ENCODE measurements around the gene AKT2. TPM values are rescaled to one million over a fixed set of nuclear protein-coding genes. Genes with fewer than 3 reads are reported as not detected.

AKT2 gene
- total and polyA plus RNA-seq, 4 donors = 24.8 to 131 (median 89.3) TPM

DNA sequence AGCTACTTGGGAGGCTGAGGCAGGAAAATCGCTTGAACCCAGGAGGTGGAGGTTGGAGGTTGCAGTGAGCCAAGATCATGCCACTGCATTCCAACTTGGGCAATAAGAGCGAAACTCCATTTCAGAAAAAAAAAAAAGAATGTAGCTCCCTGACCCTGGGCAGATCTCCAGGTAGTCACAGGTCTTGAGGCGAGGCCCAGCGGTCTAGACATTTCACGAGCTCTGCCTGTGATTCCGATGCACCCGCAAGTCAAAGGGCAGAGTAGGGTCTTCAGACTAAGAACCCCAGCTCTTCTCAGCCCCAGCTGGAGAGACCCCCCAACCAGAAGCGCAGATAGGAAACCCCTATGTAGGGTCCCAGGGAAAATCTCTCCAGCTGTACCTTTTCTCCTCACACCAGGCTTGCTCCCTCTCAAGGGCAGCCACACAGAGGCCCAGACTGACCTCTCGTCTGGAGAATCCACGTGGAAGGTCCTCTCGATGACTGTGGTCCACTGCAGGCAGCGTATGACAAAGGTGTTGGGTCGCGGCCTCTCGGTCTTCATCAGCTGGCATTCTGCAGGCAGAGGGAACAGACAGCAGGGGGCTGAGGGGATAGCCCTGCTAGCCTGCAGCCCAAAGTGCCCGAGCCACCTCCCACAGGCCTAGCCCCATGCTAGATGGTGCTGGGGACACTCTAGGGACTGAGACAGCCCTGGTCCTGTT lies 30.3 kb downstream of the AKT2 start:
- no peak overlapping the region for H3K27ac ChIP-seq (ENCODE audit: low read depth in 1 of 2, low read length in 2 of 2)
- no peak for DNase-seq
- no peak overlapping the region for H3K4me3 ChIP-seq (ENCODE audit: low read length in 2 of 2)
- H3K4me1 ChIP-seq (ENCODE audit: control insufficient read depth in 1 of 2, insufficient read depth in 2 of 2, low read length in 2 of 2) = no peaks in the 10 kb centered on the region
- ATAC-seq (ENCODE audit: low FRiP score) = no peak
- H3K36me3 ChIP-seq (ENCODE audit: control insufficient read depth in 1 of 2, insufficient read depth in 2 of 2, low read length in 1 of 2) = peaks cover 0 to 4% of the 10 kb centered on the region in 2 donors
- no peaks in the 10 kb centered on the region for H3K9me3 ChIP-seq (ENCODE audit: control insufficient read depth, low read length)
- intact Hi-C loops (cut with DNase I) = no loop called here
- no peaks in the 10 kb centered on the region for H3K27me3 ChIP-seq (ENCODE audit: control insufficient read depth in 1 of 2, insufficient read depth in 2 of 2, low read length in 1 of 2)
- 93 to 94% methylated on average over 16 of the region's 16 CpGs for WGBS, 2 donors

DNA sequence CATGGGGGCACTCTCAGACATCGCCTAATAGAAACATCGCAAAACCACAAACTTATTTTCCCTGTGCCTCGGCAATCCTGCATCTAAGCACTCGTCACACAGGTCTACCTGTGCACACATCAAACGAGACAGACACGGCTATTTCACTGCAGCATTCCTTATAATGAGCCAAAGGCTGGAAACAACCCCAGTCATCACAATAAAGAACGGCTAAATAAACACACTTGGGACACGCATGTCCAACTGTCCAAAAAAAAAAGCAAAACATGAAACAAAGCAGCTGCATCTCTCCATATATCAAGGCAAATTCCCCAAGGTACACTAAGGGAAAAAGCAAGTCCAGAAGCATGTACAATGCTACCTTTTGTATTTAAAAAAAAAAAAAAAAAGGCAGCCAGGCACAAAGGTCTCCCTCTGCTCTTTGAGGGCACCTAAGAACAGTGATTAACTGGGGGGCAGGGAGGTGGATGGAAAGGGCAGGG lies 31.5 kb downstream of the AKT2 start:
- ATAC-seq (ENCODE audit: low FRiP score) (no peak), DNase-seq (no peak)
- intact Hi-C loops (cut with DNase I) = no loop called here
- Histone ChIP-seq H3K4me3 (ENCODE audit: low read length in 2 of 2) (no peak overlapping the region), H3K36me3 (ENCODE audit: control insufficient read depth in 1 of 2, insufficient read depth in 2 of 2, low read length in 1 of 2) (peaks cover 0 to 4% of the 10 kb centered on the region in 2 donors), H3K27ac (ENCODE audit: low read depth in 1 of 2, low read length in 2 of 2) (no peak overlapping the region), H3K9me3 (ENCODE audit: control insufficient read depth, low read length) (no peaks in the 10 kb centered on the region), H3K27me3 (ENCODE audit: control insufficient read depth in 1 of 2, insufficient read depth in 2 of 2, low read length in 1 of 2) (no peaks in the 10 kb centered on the region), H3K4me1 (ENCODE audit: control insufficient read depth in 1 of 2, insufficient read depth in 2 of 2, low read length in 2 of 2) (no peaks in the 10 kb centered on the region)
- 62 to 74% methylated on average over 8 of the region's 8 CpGs for WGBS, 2 donors

DNA sequence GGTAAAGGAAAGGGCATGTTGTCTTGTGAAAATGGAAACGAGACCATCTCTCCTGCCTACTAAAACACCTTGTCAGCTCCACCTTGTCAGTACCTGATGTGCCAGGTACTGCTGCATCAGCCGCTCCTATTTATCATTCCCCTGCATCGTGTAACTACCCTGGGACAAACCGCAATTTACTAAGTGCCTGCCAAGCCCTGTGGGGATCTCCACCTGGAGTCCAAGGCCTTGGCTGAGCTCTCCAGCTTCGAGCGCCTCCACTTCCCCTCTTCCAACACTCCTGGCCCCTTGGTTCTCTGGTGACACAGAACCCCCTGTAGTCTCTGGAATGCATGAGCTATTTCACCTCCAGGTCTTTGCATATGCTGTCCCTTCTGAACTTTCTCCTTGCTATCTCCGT lies 32.8 kb downstream of the AKT2 start:
- no peak for DNase-seq
- intact Hi-C loops (cut with DNase I) = no loop called here
- Histone ChIP-seq H3K27me3 (ENCODE audit: control insufficient read depth in 1 of 2, insufficient read depth in 2 of 2, low read length in 1 of 2) (no peaks in the 10 kb centered on the region), H3K36me3 (ENCODE audit: control insufficient read depth in 1 of 2, insufficient read depth in 2 of 2, low read length in 1 of 2) (peaks cover 0 to 4% of the 10 kb centered on the region in 2 donors), H3K4me3 (ENCODE audit: low read length in 2 of 2) (no peak overlapping the region), H3K27ac (ENCODE audit: low read depth in 1 of 2, low read length in 2 of 2) (no peak overlapping the region), H3K4me1 (ENCODE audit: control insufficient read depth in 1 of 2, insufficient read depth in 2 of 2, low read length in 2 of 2) (no peaks in the 10 kb centered on the region), H3K9me3 (ENCODE audit: control insufficient read depth, low read length) (no peaks in the 10 kb centered on the region)
- 76 to 78% methylated on average over 7 of the region's 7 CpGs for WGBS, 2 donors
- no peak for ATAC-seq (ENCODE audit: low FRiP score)

DNA sequence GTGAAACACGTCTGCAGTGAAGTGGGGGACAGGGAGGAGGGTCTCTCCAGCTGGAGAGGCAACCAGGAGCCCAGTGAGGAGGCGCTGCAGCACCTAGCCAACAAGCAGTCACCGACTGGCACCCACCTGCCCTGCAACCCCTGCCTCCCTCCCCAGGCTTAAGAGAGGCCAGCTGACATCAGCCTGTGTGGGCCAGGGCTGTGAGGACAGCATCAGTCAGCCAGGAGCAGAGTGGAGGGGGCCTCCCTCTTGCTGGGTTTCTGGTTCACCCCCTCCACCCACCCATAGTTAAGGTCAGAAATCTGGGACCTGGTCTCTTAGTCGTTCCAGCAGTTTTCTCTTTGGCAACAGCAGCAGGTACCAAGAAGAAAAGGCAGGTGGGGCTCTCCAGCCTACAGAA lies 33.2 kb downstream of the AKT2 start:
- Histone ChIP-seq H3K27ac (ENCODE audit: low read depth in 1 of 2, low read length in 2 of 2) (no peak overlapping the region), H3K9me3 (ENCODE audit: control insufficient read depth, low read length) (no peaks in the 10 kb centered on the region), H3K27me3 (ENCODE audit: control insufficient read depth in 1 of 2, insufficient read depth in 2 of 2, low read length in 1 of 2) (no peaks in the 10 kb centered on the region), H3K4me1 (ENCODE audit: control insufficient read depth in 1 of 2, insufficient read depth in 2 of 2, low read length in 2 of 2) (no peaks in the 10 kb centered on the region), H3K36me3 (ENCODE audit: control insufficient read depth in 1 of 2, insufficient read depth in 2 of 2, low read length in 1 of 2) (peaks cover 0 to 4% of the 10 kb centered on the region in 2 donors), H3K4me3 (ENCODE audit: low read length in 2 of 2) (no peak overlapping the region)
- no peak for DNase-seq
- no peak for ATAC-seq (ENCODE audit: low FRiP score)
- intact Hi-C loops (cut with DNase I) = no loop called here
- WGBS, 2 donors = 77 to 79% methylated on average over 4 of the region's 4 CpGs

DNA sequence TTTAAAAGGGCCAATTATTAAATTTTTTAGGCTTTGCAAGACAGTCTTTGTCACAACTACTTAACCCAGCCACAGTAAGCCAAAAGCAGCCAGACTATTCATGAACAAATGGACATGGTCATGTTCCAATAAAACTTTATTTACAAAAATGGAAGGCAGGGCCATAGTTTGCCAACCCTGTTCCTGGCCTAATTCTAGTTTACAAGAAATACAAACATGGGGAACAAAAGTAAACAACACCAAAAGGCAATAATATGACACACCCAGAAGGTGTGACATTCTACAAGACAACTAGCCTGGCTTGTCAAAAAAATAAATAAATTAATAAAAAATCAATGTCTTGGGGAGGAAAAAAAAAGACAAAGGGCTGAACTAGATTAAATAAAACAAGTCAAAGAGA lies 33.9 kb downstream of the AKT2 start:
- ATAC-seq (ENCODE audit: low FRiP score) (no peak), DNase-seq (no peak)
- H3K27me3 ChIP-seq (ENCODE audit: control insufficient read depth in 1 of 2, insufficient read depth in 2 of 2, low read length in 1 of 2) = no peaks in the 10 kb centered on the region
- no peaks in the 10 kb centered on the region for H3K9me3 ChIP-seq (ENCODE audit: control insufficient read depth, low read length)
- H3K4me1 ChIP-seq (ENCODE audit: control insufficient read depth in 1 of 2, insufficient read depth in 2 of 2, low read length in 2 of 2) = no peaks in the 10 kb centered on the region
- no peak overlapping the region for H3K4me3 ChIP-seq (ENCODE audit: low read length in 2 of 2)
- H3K27ac ChIP-seq (ENCODE audit: low read depth in 1 of 2, low read length in 2 of 2) = no peak overlapping the region
- intact Hi-C loops (cut with DNase I) = no loop called here
- H3K36me3 ChIP-seq (ENCODE audit: control insufficient read depth in 1 of 2, insufficient read depth in 2 of 2, low read length in 1 of 2) = peaks cover 0 to 4% of the 10 kb centered on the region in 2 donors

DNA sequence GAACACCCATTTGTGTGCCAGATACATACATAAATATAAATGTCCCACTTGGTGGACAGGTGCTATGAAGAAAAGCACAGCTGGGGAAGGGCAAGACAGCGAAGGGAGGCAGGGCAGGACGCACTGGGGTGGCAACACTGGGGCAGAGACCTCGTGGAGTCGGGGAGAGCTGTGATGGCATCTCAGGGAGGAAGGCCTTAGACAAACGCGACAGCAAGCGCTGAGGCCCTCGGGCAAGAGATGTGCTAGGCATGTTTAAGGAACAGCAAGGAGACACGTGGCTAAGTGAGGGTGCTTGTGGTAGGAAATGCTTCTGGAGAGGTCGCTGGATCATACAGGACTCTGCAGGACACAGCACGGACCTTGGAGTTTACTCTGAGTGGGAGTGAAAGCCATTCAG lies 35.4 kb downstream of the AKT2 start:
- WGBS, 2 donors = 87% methylated on average over 11 of the region's 11 CpGs

DNA sequence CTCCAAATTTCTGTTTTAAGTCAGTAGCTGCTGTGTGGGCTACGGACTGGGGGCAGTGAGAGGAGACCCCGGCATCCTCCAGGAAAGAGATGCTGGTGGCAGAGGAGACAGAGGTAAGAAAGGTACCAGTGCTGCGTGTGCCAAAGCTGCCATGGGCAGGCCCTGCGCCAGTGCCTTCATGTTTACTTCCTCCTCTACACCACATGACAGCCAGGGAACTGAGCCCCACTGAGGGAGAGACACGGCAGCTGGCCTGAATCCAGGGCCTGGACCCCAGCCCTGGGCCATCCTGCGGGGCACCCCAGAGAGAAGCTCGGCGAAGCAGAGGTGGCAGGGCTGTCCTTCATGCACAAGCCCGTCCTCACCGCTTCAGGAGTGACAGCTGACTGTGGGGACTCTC lies 35.9 kb downstream of the AKT2 start:
- DNase-seq (no peak), ATAC-seq (ENCODE audit: low FRiP score) (no peak)
- H3K27ac ChIP-seq (ENCODE audit: low read depth in 1 of 2, low read length in 2 of 2) = no peak overlapping the region
- no peaks in the 10 kb centered on the region for H3K4me1 ChIP-seq (ENCODE audit: control insufficient read depth in 1 of 2, insufficient read depth in 2 of 2, low read length in 2 of 2)
- 76 to 82% methylated on average over 10 of the region's 10 CpGs for WGBS, 2 donors
- H3K27me3 ChIP-seq (ENCODE audit: control insufficient read depth in 1 of 2, insufficient read depth in 2 of 2, low read length in 1 of 2) = no peaks in the 10 kb centered on the region
- no peaks in the 10 kb centered on the region for H3K9me3 ChIP-seq (ENCODE audit: control insufficient read depth, low read length)
- no peak overlapping the region for H3K4me3 ChIP-seq (ENCODE audit: low read length in 2 of 2)
- intact Hi-C loops (cut with DNase I) = no loop called here
- no peaks in the 10 kb centered on the region for H3K36me3 ChIP-seq (ENCODE audit: control insufficient read depth in 1 of 2, insufficient read depth in 2 of 2, low read length in 1 of 2)

More for the DNA sequence above, 35.4 kb downstream of the AKT2 start:
- Histone ChIP-seq H3K4me3 (ENCODE audit: low read length in 2 of 2) (no peak overlapping the region), H3K27ac (ENCODE audit: low read depth in 1 of 2, low read length in 2 of 2) (no peak overlapping the region), H3K9me3 (ENCODE audit: control insufficient read depth, low read length) (no peaks in the 10 kb centered on the region), H3K36me3 (ENCODE audit: control insufficient read depth in 1 of 2, insufficient read depth in 2 of 2, low read length in 1 of 2) (no peaks in the 10 kb centered on the region), H3K4me1 (ENCODE audit: control insufficient read depth in 1 of 2, insufficient read depth in 2 of 2, low read length in 2 of 2) (no peaks in the 10 kb centered on the region), H3K27me3 (ENCODE audit: control insufficient read depth in 1 of 2, insufficient read depth in 2 of 2, low read length in 1 of 2) (no peaks in the 10 kb centered on the region)
- DNase-seq (no peak), ATAC-seq (ENCODE audit: low FRiP score) (no peak)
- intact Hi-C loops (cut with DNase I) = no loop called here

DNA sequence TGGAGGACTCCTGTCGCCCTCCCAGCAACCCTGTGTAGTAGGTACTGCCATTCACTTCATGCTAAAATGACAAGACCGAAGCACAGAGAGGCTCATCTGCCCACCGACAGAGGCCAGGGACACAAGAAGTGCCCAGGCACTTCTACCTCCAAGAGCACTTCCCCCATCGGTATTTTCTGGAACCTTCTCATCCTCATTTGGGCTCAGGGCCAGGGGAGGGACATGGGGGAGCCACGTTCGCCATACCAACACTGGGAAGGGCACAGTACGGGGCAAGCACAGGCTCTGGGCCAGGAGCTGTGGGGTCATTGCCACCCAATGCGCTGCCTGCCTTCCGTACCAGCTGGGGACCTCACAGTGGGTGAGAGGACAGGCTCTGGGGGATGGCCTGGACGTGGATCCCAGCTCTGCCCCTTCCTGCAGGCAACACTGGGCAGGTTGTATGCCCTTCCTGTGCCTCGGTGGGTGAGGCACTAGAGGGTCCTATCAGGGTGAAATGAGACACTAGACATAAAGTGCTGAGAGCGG lies 37.3 kb downstream of the AKT2 start:
- no peak for DNase-seq
- Histone ChIP-seq H3K4me3 (ENCODE audit: low read length in 2 of 2) (no peak overlapping the region), H3K36me3 (ENCODE audit: control insufficient read depth in 1 of 2, insufficient read depth in 2 of 2, low read length in 1 of 2) (no peaks in the 10 kb centered on the region), H3K4me1 (ENCODE audit: control insufficient read depth in 1 of 2, insufficient read depth in 2 of 2, low read length in 2 of 2) (no peaks in the 10 kb centered on the region), H3K9me3 (ENCODE audit: control insufficient read depth, low read length) (no peaks in the 10 kb centered on the region), H3K27ac (ENCODE audit: low read depth in 1 of 2, low read length in 2 of 2) (no peak overlapping the region), H3K27me3 (ENCODE audit: control insufficient read depth in 1 of 2, insufficient read depth in 2 of 2, low read length in 1 of 2) (no peaks in the 10 kb centered on the region)
- intact Hi-C loops (cut with DNase I) = no loop called here
- WGBS, 2 donors = 85 to 87% methylated on average over 12 of the region's 12 CpGs
- no peak for ATAC-seq (ENCODE audit: low FRiP score)

DNA sequence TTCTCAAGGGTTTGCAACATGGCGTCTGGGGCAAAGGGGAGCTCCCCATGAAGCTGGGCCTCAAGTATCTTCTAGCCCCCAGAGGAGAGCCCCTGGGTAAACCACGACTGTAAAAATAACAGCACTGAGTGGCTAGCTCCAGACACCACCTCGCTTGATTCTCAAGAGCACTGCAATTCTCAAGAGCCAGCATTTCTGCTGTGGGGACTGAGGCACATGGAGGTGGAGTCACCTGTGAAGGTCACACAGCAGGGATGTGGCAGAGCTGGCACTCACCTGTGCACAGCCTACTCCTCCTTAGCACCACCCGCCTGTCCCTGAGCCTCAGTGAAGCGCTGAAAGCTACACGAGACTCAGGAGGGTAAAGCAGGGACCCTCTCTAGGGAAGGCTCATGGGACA lies 38.0 kb downstream of the AKT2 start:
- no peak overlapping the region for H3K27ac ChIP-seq (ENCODE audit: low read depth in 1 of 2, low read length in 2 of 2)
- H3K4me1 ChIP-seq (ENCODE audit: control insufficient read depth in 1 of 2, insufficient read depth in 2 of 2, low read length in 2 of 2) = no peaks in the 10 kb centered on the region
- ATAC-seq (ENCODE audit: low FRiP score) (no peak), DNase-seq (no peak)
- H3K4me3 ChIP-seq (ENCODE audit: low read length in 2 of 2) = no peak overlapping the region
- WGBS, 2 donors = 79 to 88% methylated on average over 6 of the region's 6 CpGs
- no peaks in the 10 kb centered on the region for H3K36me3 ChIP-seq (ENCODE audit: control insufficient read depth in 1 of 2, insufficient read depth in 2 of 2, low read length in 1 of 2)
- H3K27me3 ChIP-seq (ENCODE audit: control insufficient read depth in 1 of 2, insufficient read depth in 2 of 2, low read length in 1 of 2) = no peaks in the 10 kb centered on the region
- intact Hi-C loops (cut with DNase I) = no loop called here
- no peaks in the 10 kb centered on the region for H3K9me3 ChIP-seq (ENCODE audit: control insufficient read depth, low read length)

Data from aorta (tissue), 5 donors.